HEK293 (cell line): Measurements from ENCODE around the gene WDR74.

ENCODE experiments used
- CTCF ChIP-seq: fragments of 450-650 bp; formaldehyde crosslinking; IDR thresholded peaks from 2 replicates; pipeline ENCODE4 v1.5.1; 2016; ENCODE audit warnings: missing biosample characterization, missing genetic modification characterization
- SETDB1 ChIP-seq: IDR thresholded peaks from one replicate; pipeline ENCODE4 v1.6.1; 2017; ENCODE audit warnings: mild to moderate bottlenecking, low read length, moderate library complexity, mixed read lengths; ENCODE audit not compliant: insufficient read length
- ZBTB17 ChIP-seq: fragments of 450-650 bp; formaldehyde crosslinking; IDR thresholded peaks from 2 replicates; pipeline ENCODE4 v1.5.1; 2016; ENCODE audit warnings: missing biosample characterization, missing genetic modification characterization
- ZNF785 ChIP-seq: fragments of 450-650 bp; formaldehyde crosslinking; IDR thresholded peaks from 2 replicates; pipeline ENCODE4 v1.5.1; 2016; ENCODE audit warnings: missing biosample characterization, missing genetic modification characterization

DNA sequence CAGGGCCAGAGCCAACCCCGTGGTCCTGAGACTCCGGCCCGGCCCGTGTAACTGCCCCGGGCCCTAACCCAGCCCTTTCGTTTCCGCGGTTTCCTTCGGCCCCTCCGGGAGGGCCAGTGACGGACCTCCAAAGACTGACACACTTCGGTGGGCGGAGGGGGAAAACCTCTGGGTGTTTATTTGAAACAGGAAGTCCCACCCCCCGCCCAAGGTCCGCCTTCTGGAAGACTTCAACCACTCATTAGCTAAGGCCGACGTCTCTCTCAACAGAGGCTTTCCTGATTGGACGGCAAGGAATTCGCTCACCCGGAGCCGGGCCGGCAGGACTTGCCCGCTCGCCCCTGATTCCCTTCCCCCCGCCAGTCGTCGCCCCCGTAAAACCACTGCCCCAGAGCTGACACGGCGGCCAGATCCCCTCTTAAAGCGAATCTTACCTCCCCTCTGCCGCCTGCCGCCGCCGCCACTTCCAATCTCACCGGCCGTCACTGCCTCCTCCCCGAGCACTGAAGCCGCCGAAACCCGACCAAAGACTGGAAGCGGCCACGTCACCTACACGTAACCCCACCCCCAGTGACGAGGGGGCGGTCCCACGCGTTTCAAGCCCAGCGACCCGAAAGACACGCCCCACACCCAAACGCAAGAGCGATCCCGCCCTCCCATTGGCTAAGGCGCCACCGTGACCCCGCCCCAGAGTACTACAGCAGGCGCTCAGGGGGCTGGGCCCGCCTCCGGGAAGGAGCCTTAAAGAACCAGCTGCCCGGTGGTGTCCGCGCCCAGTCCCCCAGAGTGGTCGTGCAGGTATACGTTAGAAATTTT, 7.7 kb downstream of the WDR74 start, which contains the start of gene STX5:
- TF ChIP-seq ZNF785 (tag by site-specific recombination) (no peak), SETDB1 (no peak), CTCF (no peak), ZBTB17 (tag by site-specific recombination) (no peak)
